Measurements from ENCODE around the gene LTK.
A peak's percentile ranks its signal among the peaks of the same experiment; 100 is the strongest.

Gene LTK

DNA sequence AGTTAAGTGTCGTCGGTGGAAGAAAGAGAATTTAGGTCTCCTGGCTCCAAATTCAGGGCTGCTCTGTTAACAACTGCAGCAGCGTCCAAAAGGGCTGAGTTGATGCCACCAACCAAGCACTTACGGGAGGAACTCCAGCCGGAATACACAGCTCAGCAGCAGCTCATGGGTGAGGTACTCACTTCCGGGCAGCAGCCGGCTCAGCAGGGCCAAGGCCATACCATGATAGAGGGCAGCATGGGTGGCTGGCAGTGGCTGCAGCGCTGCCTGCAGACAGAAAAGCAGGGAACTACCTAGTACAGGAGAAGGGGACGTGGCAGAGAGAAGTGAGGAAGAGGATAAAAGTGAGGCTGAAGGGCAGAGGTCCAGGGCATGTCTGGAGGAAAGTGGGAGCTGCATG, 8.0 kb upstream of the LTK start:
- H3K27me3 ChIP-seq (ENCODE audit: insufficient read depth, poor library complexity, severe bottlenecking), result no peaks in the 10 kb centered on the region
- H3K27ac ChIP-seq (ENCODE audit: poor library complexity, severe bottlenecking), result no peak overlapping the region
- DNase-seq (ENCODE audit: low spot score), result no peak
- no peaks in the 10 kb centered on the region for H3K4me1 ChIP-seq (ENCODE audit: insufficient read depth, poor library complexity, severe bottlenecking)
- no peak for ATAC-seq (ENCODE audit: low read depth)
- H3K4me3 ChIP-seq (ENCODE audit: severe bottlenecking), result no peak overlapping the region
- no peaks in the 10 kb centered on the region for H3K9me3 ChIP-seq (ENCODE audit: severe bottlenecking)
- peaks cover 14% of the 10 kb centered on the region for H3K36me3 ChIP-seq (ENCODE audit: low read depth)
- no peak for TF ChIP-seq CTCF (IDR thresholded peaks at IDR 0.05; ENCODE audit: poor library complexity, severe bottlenecking)

DNA sequence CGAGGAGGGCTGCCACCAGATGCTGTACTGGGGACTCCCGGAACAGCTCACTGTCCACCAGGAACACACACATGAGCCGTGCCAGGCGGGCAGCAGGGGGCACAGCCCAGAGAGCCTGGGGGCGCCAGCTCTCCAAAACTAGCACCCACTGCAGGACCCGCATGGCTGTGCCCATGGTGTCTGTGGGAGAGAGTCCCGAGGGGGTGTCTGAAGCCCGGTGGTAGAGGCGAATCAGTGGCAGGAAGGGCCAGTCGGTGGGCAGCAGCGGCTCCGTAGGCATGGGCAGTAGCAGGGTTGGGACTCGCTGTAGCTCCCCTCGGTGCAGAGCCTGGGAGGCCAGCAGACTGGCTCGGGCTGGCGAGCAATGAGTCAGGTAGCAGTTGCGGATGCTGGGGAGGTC, 7.0 kb upstream of the LTK start:
- Histone ChIP-seq H3K4me1 (ENCODE audit: insufficient read depth, poor library complexity, severe bottlenecking) (no peaks in the 10 kb centered on the region), H3K36me3 (ENCODE audit: low read depth) (peaks cover 4% of the 10 kb centered on the region), H3K9me3 (ENCODE audit: severe bottlenecking) (no peaks in the 10 kb centered on the region), H3K4me3 (ENCODE audit: severe bottlenecking) (no peak overlapping the region), H3K27ac (ENCODE audit: poor library complexity, severe bottlenecking) (no peak overlapping the region), H3K27me3 (ENCODE audit: insufficient read depth, poor library complexity, severe bottlenecking) (no peaks in the 10 kb centered on the region)
- DNase-seq (ENCODE audit: low spot score) (no peak), ATAC-seq (ENCODE audit: low read depth) (no peak)
- TF ChIP-seq CTCF (IDR thresholded peaks at IDR 0.05; ENCODE audit: poor library complexity, severe bottlenecking), result no peak

DNA sequence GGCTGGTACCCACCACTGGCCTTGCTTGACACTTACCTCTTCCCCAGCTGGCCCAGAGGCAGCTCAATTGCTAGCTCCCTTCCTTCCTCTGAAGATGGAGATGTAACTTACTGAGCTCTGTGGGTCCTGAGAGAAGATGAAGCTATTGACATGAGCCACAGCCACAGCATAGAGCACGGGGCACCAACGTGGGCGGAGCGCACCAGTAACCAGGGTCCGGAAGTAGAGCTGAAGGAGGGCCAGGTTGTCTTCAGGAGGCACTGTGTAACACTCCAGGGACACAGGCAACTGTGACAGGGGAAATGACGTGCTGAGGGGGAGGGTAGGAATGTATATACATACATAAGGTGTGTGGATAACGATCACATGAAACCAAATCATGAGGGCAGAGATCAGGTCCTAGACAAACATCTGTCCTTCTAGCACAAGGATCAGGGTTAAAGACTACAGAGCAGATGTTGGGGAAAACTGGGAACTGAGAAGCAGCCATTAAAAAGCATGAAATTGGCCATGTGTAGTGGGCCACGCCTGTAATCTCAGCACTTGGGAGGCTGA, 4.3 kb upstream of the LTK start:
- DNase-seq (ENCODE audit: low spot score) (no peak), ATAC-seq (ENCODE audit: low read depth) (no peak)
- Histone ChIP-seq H3K27me3 (ENCODE audit: insufficient read depth, poor library complexity, severe bottlenecking) (peaks cover 10% of the 10 kb centered on the region), H3K9me3 (ENCODE audit: severe bottlenecking) (no peaks in the 10 kb centered on the region), H3K36me3 (ENCODE audit: low read depth) (no peaks in the 10 kb centered on the region; the same call in 1 of the 2 replicates), H3K27ac (ENCODE audit: poor library complexity, severe bottlenecking) (no peak overlapping the region), H3K4me3 (ENCODE audit: severe bottlenecking) (no peak overlapping the region), H3K4me1 (ENCODE audit: insufficient read depth, poor library complexity, severe bottlenecking) (no peaks in the 10 kb centered on the region)
- no peak for TF ChIP-seq CTCF (IDR thresholded peaks at IDR 0.05; ENCODE audit: poor library complexity, severe bottlenecking)

- TF ChIP-seq CTCF (IDR thresholded peaks at IDR 0.05; ENCODE audit: poor library complexity, severe bottlenecking), result no peak
- peak overlapping the region; percentile 2 for H3K4me3 ChIP-seq (ENCODE audit: severe bottlenecking)
- ATAC-seq (ENCODE audit: low read depth) (peak; percentile 25; the same call in 2 of the 3 replicates), DNase-seq (ENCODE audit: low spot score) (no peak)
- H3K36me3 ChIP-seq (ENCODE audit: low read depth), result no peaks in the 10 kb centered on the region
- H3K9me3 ChIP-seq (ENCODE audit: severe bottlenecking), result no peaks in the 10 kb centered on the region
- H3K27ac ChIP-seq (ENCODE audit: poor library complexity, severe bottlenecking), result no peak overlapping the region
- peaks cover 28% of the 10 kb centered on the region for H3K27me3 ChIP-seq (ENCODE audit: insufficient read depth, poor library complexity, severe bottlenecking)
- H3K4me1 ChIP-seq (ENCODE audit: insufficient read depth, poor library complexity, severe bottlenecking), result no peaks in the 10 kb centered on the region
These were observed 604 bp downstream of the LTK start for GRCh38 chr15:41512940-41513505.

- no peak for TF ChIP-seq CTCF (IDR thresholded peaks at IDR 0.05; ENCODE audit: poor library complexity, severe bottlenecking)
- DNase-seq (ENCODE audit: low spot score) (no peak), ATAC-seq (ENCODE audit: low read depth) (no peak)
- peaks cover 28% of the 10 kb centered on the region for H3K27me3 ChIP-seq (ENCODE audit: insufficient read depth, poor library complexity, severe bottlenecking)
- H3K4me1 ChIP-seq (ENCODE audit: insufficient read depth, poor library complexity, severe bottlenecking), result no peaks in the 10 kb centered on the region
- no peak overlapping the region for H3K4me3 ChIP-seq (ENCODE audit: severe bottlenecking)
- no peak overlapping the region for H3K27ac ChIP-seq (ENCODE audit: poor library complexity, severe bottlenecking)
- no peaks in the 10 kb centered on the region for H3K9me3 ChIP-seq (ENCODE audit: severe bottlenecking)
- H3K36me3 ChIP-seq (ENCODE audit: low read depth), result no peaks in the 10 kb centered on the region
These were observed 1.1 kb downstream of the LTK start for GRCh38 chr15:41512512-41512939.
